GM12892 (cell line): Measurements from ENCODE around the gene TMEM9.

Experiments
- POLR2A ChIP-seq: IDR thresholded peaks from 2 replicates; pipeline ENCODE4 v1.6.1; 2011; ENCODE audit warnings: low read depth, low read length, control low read depth
- POLR2AphosphoS5 ChIP-seq: IDR thresholded peaks from 2 replicates; pipeline ENCODE4 v1.6.1; 2011; ENCODE audit warnings: low read depth, low read length, control low read depth
- TAF1 ChIP-seq: IDR thresholded peaks from 2 replicates; pipeline ENCODE4 v1.6.1; 2011; ENCODE audit warnings: low read depth, mild to moderate bottlenecking, control low read depth, low read length, borderline replicate concordance

- TF ChIP-seq TAF1 (no peak), POLR2AphosphoS5 (no peak), POLR2A (no peak)
Observed at GRCh38 chr1:201173736-201174135, 19.5 kb upstream of the TMEM9 start.
